RWPE1 (cell line): ENCODE measurements around the gene ADGRL2.

Source experiments
- CTCF ChIA-PET: fragments of 350-600 bp; sonication (Branson Sonifier 250); formaldehyde crosslinking; extraction: SDS; loops from one replicate; lab custom pipeline; 2021; lab: Yijun Ruan, JAX
- POLR2A ChIA-PET: fragments of 400-600 bp; formaldehyde crosslinking; extraction: SDS; loops from one replicate; lab custom pipeline; 2020; ENCODE audit warnings: antibody characterized with exemption; ENCODE audit not compliant: low non-redundant PET; lab: Yijun Ruan, JAX
- DNase-seq: peaks from one replicate; pipeline ENCODE4 v3.0.0; 2012; ENCODE audit warnings: low spot score
- H3K27ac ChIP-seq: fragments of 450-650 bp; 2 replicates; pipeline ENCODE4 v1.5.1; 2017
- CTCF ChIP-seq: fragments of 450-650 bp; conservative IDR thresholded peaks from 2 replicates; pipeline ENCODE4 v1.5.1; 2017; ENCODE audit warnings: low read depth, mild to moderate bottlenecking

The ADGRL2 gene

DNA sequence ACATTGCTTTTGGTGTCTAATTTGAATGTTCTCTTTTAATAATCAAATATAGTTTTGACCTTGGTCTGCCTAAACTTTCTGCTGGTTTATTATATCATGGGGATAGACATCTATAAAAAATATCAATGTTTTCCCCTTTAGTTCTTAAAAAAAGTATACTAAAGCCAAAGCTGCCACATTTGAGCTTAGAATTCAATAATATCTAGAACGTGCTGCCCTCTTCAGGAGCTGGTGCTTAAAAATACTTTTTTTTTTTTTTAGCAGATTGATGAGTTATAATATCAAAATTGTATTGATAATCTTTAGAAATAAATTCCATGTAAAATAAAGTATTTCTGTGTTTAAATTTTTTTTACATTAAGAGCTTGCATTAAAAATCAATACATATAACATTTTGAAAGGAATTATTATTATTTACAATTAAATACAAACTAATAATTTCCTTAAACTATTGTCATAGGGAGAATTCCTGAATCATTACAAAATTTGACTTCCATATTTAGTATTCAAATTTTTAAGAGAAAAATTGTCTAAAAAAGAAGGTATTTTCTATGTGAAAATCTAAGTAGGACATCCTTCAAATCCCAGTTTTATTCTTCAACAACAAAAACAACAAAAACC lies 40.1 kb upstream of the ADGRL2 start:
- POLR2A ChIA-PET, result interaction anchor here (0.6 kb wide), 1 partner anchor 138 kb away, joined by 3 read pairs; no protein-coding TSS in a partner anchor

DNA sequence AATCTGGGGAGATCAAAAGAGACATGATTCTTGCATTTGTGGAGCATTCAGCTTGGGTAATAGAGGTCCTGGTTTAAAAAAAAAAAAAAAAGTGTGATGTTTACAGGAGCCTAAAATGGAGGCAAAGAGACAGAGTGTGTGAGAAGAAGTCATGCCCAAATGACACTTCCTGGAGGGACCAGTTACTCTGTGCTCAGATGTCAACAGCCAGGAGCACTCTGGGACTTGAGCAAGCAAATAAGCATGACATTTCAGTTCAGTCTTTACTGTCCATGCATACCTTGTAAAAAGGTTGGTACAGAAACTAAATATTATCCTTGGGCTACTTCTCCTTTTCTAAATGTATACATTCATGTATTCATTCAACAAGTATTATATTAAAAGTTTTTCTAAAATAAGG lies 25.2 kb upstream of the ADGRL2 start:
- H3K27ac ChIP-seq, result no peak overlapping the region
- TF ChIP-seq CTCF, result no peak
- ChIA-PET POLR2A (no interaction called here), CTCF (no interaction called here)
- no peak for DNase-seq

More for the DNA sequence above, 40.1 kb upstream of the ADGRL2 start:
- CTCF ChIA-PET, result interaction anchor here (0.6 to 1.1 kb wide), 7 partner anchors 23 to 328 kb away, joined by 3 to 6 read pairs (median 3); no protein-coding TSS in a partner anchor
- TF ChIP-seq CTCF, result peak; percentile 33
- DNase-seq, result no peak
- no peak overlapping the region for H3K27ac ChIP-seq

- ChIA-PET CTCF (interaction anchor here (0.6 kb wide), 1 partner anchor 1830 kb away, joined by 3 read pairs; no protein-coding TSS in a partner anchor), POLR2A (no interaction called here)
- H3K27ac ChIP-seq, result no peak overlapping the region
- no peak for TF ChIP-seq CTCF
- DNase-seq, result no peak
Observed at GRCh38 chr1:81780705-81781454, 19.9 kb upstream of the ADGRL2 start.

DNA sequence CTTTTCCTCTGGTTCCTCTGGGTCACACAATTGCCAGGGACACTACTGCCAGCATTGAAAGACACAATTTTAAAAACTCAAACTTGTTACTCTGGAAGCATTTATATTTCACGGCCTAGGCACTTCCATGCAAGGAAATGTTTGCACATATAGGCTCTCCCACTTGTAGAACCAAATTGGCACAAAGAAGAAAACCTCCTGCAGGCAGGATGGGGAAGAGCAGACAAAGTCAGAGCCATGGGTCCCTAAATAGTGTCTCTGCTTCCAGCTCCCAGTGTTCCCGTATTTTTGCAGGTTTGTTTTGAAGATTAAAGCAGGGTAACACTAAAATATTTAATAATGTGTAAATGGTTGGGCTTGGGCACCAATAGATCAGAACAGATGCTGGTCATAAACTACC lies 19.0 kb upstream of the ADGRL2 start:
- H3K27ac ChIP-seq, result no peak overlapping the region
- no peak for TF ChIP-seq CTCF
- ChIA-PET CTCF (interaction anchor here (0.6 kb wide), 1 partner anchor 1829 kb away, joined by 3 read pairs; no protein-coding TSS in a partner anchor), POLR2A (no interaction called here)
- no peak for DNase-seq

GRCh38 chr1:81792184-81792583 lies 8.6 kb upstream of the ADGRL2 start:
- no peak overlapping the region for H3K27ac ChIP-seq
- POLR2A ChIA-PET, result no interaction called here
- DNase-seq, result no peak
- CTCF ChIA-PET, result no interaction called here
- TF ChIP-seq CTCF, result no peak

DNA sequence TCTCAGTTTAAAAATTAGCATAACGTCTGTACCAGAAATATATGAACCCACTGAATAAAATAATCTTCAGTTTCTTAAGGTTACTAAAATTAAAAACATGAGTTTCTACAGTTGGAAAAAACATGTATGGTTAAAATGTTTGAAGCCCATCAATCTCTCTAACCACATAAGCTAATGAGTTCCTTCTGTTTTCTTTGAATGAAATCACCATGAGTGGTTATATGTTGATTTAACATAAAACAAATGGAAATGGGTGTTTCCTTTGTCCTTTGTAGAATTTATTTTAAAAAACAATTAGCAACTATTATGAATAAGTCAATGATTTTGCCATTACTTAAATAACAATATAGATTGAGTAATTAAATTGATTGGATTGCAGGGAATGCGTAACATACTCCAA lies 3.0 kb upstream of the ADGRL2 start:
- no peak for TF ChIP-seq CTCF
- ChIA-PET CTCF (interaction anchor here (0.6 kb wide), 1 partner anchor 1340 kb away, joined by 3 read pairs; no protein-coding TSS in a partner anchor), POLR2A (no interaction called here)
- no peak overlapping the region for H3K27ac ChIP-seq
- DNase-seq, result no peak
